HFFc6 (cell line): ENCODE measurements around the gene UNC5CL. TPM values are rescaled to one million over a fixed set of nuclear protein-coding genes. Genes with fewer than 3 reads are reported as not detected.

Experiments used
- DNase-seq: peaks from one replicate; pipeline ENCODE4 v3.0.0-alpha.2; 2018
- H3K27ac Mint-ChIP-seq: 2 replicates; pipeline ENCODE4 v1.8.0; 2020; ENCODE audit warnings: mild to moderate bottlenecking, mixed read lengths
- H3K27me3 Mint-ChIP-seq: 2 replicates; pipeline ENCODE4 v1.8.0; 2021; ENCODE audit warnings: mild to moderate bottlenecking, moderate library complexity, mixed read lengths; ENCODE audit not compliant: insufficient read depth
- H3K36me3 Mint-ChIP-seq: 2 replicates; pipeline ENCODE4 v1.8.0; 2021; ENCODE audit warnings: low read depth, mixed read lengths
- H3K4me1 Mint-ChIP-seq: 2 replicates; pipeline ENCODE4 v1.8.0; 2020; ENCODE audit warnings: low read depth, mixed read lengths
- H3K4me3 Mint-ChIP-seq: 2 replicates; pipeline ENCODE4 v1.8.0; 2020; ENCODE audit warnings: mild to moderate bottlenecking, moderate library complexity, mixed read lengths
- H3K9me3 Mint-ChIP-seq: 2 replicates; pipeline ENCODE4 v1.8.0; 2020; ENCODE audit warnings: mild to moderate bottlenecking, mixed read lengths
- total RNA-seq, 6 experiments: library from RNA; stranded (reverse); fragmentation: NEBNext Ultra II Directional; extraction: Animal tissue kit (Norgen Biotek cat#: 25700); gene quantifications; 2 replicates in 1 of 6; 3 replicates in 5 of 6; pipeline ENCODE4 v1.2.3, GENCODE V29; 2021
- TF ChIP-seq, protein P1 (sequence below): fragments of 200-600 bp; sonication (generic); IDR thresholded peaks from 2 replicates; pipeline ENCODE4 v1.5.0; 2021; ENCODE audit warnings: antibody characterized with exemption, mild to moderate bottlenecking

UNC5CL gene
- total RNA-seq, 6 experiments from 2014 or later = not detected

GRCh38 chr6:41061196-41061726, 22.2 kb upstream of the UNC5CL start:
- Mint-ChIP-seq H3K27ac (no peak overlapping the region), H3K36me3 (no peaks in the 10 kb centered on the region; the same call in 1 of the 2 replicates), H3K27me3 (peaks cover 3% of the 10 kb centered on the region), H3K9me3 (no peaks in the 10 kb centered on the region), H3K4me3 (no peak overlapping the region), H3K4me1 (peaks cover 28% of the 10 kb centered on the region)
- TF ChIP-seq, protein P1, sequence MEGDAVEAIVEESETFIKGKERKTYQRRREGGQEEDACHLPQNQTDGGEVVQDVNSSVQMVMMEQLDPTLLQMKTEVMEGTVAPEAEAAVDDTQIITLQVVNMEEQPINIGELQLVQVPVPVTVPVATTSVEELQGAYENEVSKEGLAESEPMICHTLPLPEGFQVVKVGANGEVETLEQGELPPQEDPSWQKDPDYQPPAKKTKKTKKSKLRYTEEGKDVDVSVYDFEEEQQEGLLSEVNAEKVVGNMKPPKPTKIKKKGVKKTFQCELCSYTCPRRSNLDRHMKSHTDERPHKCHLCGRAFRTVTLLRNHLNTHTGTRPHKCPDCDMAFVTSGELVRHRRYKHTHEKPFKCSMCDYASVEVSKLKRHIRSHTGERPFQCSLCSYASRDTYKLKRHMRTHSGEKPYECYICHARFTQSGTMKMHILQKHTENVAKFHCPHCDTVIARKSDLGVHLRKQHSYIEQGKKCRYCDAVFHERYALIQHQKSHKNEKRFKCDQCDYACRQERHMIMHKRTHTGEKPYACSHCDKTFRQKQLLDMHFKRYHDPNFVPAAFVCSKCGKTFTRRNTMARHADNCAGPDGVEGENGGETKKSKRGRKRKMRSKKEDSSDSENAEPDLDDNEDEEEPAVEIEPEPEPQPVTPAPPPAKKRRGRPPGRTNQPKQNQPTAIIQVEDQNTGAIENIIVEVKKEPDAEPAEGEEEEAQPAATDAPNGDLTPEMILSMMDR = no peak
- DNase-seq = no peak

- TF ChIP-seq, protein P1 = no peak
- Mint-ChIP-seq H3K9me3 (no peaks in the 10 kb centered on the region), H3K4me3 (no peak overlapping the region), H3K27ac (no peak overlapping the region), H3K27me3 (peaks cover 6% of the 10 kb centered on the region), H3K4me1 (peaks cover 28% of the 10 kb centered on the region), H3K36me3 (no peaks in the 10 kb centered on the region)
- peak; percentile 48 for DNase-seq
Observed at GRCh38 chr6:41059556-41059955, 20.5 kb upstream of the UNC5CL start.

GRCh38 chr6:41058783-41059181, 19.8 kb upstream of the UNC5CL start:
- Mint-ChIP-seq H3K9me3 (no peaks in the 10 kb centered on the region), H3K36me3 (no peaks in the 10 kb centered on the region), H3K27ac (no peak overlapping the region), H3K4me1 (peaks cover 28% of the 10 kb centered on the region), H3K27me3 (peaks cover 6% of the 10 kb centered on the region), H3K4me3 (no peak overlapping the region)
- no peak for DNase-seq
- TF ChIP-seq, protein P1 = no peak

- Mint-ChIP-seq H3K4me3 (no peak overlapping the region), H3K4me1 (peaks cover 25% of the 10 kb centered on the region), H3K27me3 (peaks cover 12% of the 10 kb centered on the region), H3K9me3 (no peaks in the 10 kb centered on the region), H3K27ac (no peak overlapping the region), H3K36me3 (no peaks in the 10 kb centered on the region)
- DNase-seq = no peak
- TF ChIP-seq, protein P1 = no peak
Observed at GRCh38 chr6:41056768-41057490, 17.9 kb upstream of the UNC5CL start.

DNA sequence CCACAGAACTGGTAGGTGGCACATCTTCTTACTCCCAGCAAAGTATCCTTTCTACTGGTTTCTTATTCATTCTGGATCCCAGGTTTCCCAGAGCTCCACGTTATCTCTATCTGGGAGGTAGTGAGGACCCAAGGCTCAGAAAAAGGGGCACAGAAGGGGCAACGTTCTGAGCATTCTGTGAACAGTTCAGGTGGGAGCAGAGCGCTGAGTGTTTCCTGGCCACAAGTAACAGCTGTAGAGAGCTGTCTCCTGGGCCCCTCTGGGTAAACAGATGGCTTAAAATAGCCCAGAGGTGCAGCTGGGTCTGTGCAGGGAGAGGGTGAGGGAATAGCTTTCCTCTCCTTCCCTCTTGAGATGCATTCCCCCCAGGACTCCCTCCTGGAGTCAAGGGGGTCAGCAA, 16.1 kb upstream of the UNC5CL start:
- Mint-ChIP-seq H3K27ac (no peak overlapping the region), H3K4me3 (no peak overlapping the region)

More for the DNA sequence above, 16.1 kb upstream of the UNC5CL start:
- no peaks in the 10 kb centered on the region for H3K9me3 Mint-ChIP-seq
- TF ChIP-seq, protein P1 = no peak
- H3K36me3 Mint-ChIP-seq = no peaks in the 10 kb centered on the region
- H3K27me3 Mint-ChIP-seq = peaks cover 16% of the 10 kb centered on the region
- DNase-seq = no peak
- H3K4me1 Mint-ChIP-seq = peaks cover 19% of the 10 kb centered on the region
